ENCODE data around the gene PRRG4. TPM values are rescaled to one million over a fixed set of nuclear protein-coding genes. Genes with fewer than 3 reads are reported as not detected.

The PRRG4 gene
- total RNA-seq, 1 donor from 2014 or later: 0.33 TPM

DNA sequence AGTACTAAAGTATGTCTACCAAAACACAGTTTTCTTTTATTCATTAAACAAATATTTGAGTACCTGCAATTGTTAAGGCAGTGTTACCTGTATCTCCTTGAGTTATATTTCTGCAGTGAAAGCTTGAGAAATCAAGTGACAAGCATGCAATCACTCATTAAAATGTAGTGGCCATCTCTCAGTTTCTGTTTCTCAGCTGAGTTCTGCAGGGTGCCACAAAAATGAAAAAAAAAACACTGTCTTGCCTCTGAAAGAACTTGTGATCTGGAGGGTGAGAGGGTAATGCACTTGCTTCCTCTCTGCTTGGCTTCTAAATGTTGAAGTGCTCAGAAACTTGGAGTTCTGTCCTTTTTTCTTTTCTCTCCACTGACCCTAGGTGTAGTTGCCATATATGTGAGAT is 69.7 kb downstream of the PRRG4 start:
- H3K9me3 ChIP-seq (replicated peaks): no peaks in the 10 kb centered on the region
- DNase-seq: no peak
- TF ChIP-seq, protein P1, sequence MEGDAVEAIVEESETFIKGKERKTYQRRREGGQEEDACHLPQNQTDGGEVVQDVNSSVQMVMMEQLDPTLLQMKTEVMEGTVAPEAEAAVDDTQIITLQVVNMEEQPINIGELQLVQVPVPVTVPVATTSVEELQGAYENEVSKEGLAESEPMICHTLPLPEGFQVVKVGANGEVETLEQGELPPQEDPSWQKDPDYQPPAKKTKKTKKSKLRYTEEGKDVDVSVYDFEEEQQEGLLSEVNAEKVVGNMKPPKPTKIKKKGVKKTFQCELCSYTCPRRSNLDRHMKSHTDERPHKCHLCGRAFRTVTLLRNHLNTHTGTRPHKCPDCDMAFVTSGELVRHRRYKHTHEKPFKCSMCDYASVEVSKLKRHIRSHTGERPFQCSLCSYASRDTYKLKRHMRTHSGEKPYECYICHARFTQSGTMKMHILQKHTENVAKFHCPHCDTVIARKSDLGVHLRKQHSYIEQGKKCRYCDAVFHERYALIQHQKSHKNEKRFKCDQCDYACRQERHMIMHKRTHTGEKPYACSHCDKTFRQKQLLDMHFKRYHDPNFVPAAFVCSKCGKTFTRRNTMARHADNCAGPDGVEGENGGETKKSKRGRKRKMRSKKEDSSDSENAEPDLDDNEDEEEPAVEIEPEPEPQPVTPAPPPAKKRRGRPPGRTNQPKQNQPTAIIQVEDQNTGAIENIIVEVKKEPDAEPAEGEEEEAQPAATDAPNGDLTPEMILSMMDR (IDR thresholded peaks at IDR 0.05; ENCODE audit: borderline replicate concordance): no peak
- H3K27me3 ChIP-seq (ENCODE audit: low read depth): no peaks in the 10 kb centered on the region
- H3K4me3 ChIP-seq: no peak overlapping the region
- H3K4me1 ChIP-seq: peaks cover 16% of the 10 kb centered on the region
- H3K36me3 ChIP-seq: no peaks in the 10 kb centered on the region
- intact Hi-C loops (cut with micrococcal nuclease): loop anchor here (10.0 kb wide), 1 partner anchor 315 kb away; the partner anchor contains the start of gene EIF3M
- H3K27ac ChIP-seq (replicated peaks): no peak overlapping the region

GRCh38 chr11:32902089-32902665 is 72.5 kb downstream of the PRRG4 start:
- TF ChIP-seq, protein P1 (IDR thresholded peaks at IDR 0.05; ENCODE audit: borderline replicate concordance): no peak
- Histone ChIP-seq H3K27ac (replicated peaks) (no peak overlapping the region), H3K36me3 (no peaks in the 10 kb centered on the region), H3K4me3 (no peak overlapping the region), H3K27me3 (ENCODE audit: low read depth) (no peaks in the 10 kb centered on the region), H3K9me3 (replicated peaks) (no peaks in the 10 kb centered on the region), H3K4me1 (peaks cover 13% of the 10 kb centered on the region)
- DNase-seq: no peak
- intact Hi-C loops (cut with micrococcal nuclease): no loop called here

DNA sequence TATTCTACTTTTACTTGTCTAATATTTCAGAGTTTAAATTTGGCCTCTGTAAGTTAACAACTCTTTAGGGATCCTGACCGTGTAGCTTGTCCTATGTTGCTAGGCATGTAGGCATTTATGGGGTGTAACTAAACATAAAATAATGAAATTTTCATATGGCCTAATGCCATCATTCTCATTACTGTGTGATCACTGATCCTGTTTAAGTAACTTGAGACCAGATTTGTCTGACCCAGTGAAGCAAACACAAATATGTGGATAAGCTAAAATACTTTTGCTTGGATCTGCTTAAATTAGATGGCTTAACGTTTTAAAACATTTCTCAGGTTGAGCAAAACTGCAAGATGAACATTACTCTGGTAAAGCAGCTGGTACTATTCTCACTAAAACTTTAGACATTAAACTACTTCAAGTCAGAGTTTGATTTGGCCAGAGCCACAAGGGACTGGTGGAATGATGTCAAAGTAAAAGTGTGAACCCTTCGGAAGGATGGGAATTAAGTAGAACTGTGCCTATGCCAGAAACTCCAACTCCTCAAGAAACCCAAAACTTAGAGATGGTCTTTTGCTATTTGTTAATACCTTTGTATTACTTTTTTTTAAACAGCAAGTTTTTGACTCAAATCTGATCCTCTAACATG is 75.4 kb downstream of the PRRG4 start:
- intact Hi-C loops (cut with micrococcal nuclease): no loop called here
- DNase-seq: no peak
- no peak overlapping the region for H3K4me3 ChIP-seq
- H3K4me1 ChIP-seq: peaks cover 13% of the 10 kb centered on the region
- no peak overlapping the region for H3K27ac ChIP-seq (replicated peaks)
- H3K9me3 ChIP-seq (replicated peaks): no peaks in the 10 kb centered on the region
- H3K36me3 ChIP-seq: no peaks in the 10 kb centered on the region
- H3K27me3 ChIP-seq (ENCODE audit: low read depth): no peaks in the 10 kb centered on the region
- TF ChIP-seq, protein P1 (IDR thresholded peaks at IDR 0.05; ENCODE audit: borderline replicate concordance): no peak

Other genes with a start within 250 kb of the PRRG4 start
- gene EIF3M, start 246.1 kb upstream of the PRRG4 start, total RNA-seq: 153 TPM
- gene CCDC73, start 35.3 kb upstream of the PRRG4 start, total RNA-seq: not detected
- 15.0 TPM for gene QSER1, start 62.9 kb downstream of the PRRG4 start, total RNA-seq
- gene DEPDC7, start 186.0 kb downstream of the PRRG4 start, total RNA-seq: 0.55 TPM
- 4.7 TPM for gene TCP11L1, start 209.6 kb downstream of the PRRG4 start, total RNA-seq